Stimulated activated CD8-positive, alpha-beta memory T cell treated with anti-CD3 and anti-CD28 coated beads, Interleukin-15, amount 100 ng/mL, for 24 hours (primary cell): ENCODE measurements around the gene SLC4A2.

Experiments
- DNase-seq: peaks from one replicate; pipeline ENCODE4 v3.0.0-alpha.2; 2020; ENCODE audit warnings: low read depth

The SLC4A2 gene

GRCh38 chr7:151115836-151116418 lies 56.5 kb downstream of the SLC4A2 start:
- no peak for DNase-seq

GRCh38 chr7:151116603-151117440 lies 57.4 kb downstream of the SLC4A2 start:
- DNase-seq = no peak

GRCh38 chr7:151117565-151117964 lies 58.2 kb downstream of the SLC4A2 start:
- no peak for DNase-seq

- no peak for DNase-seq
Measured at GRCh38 chr7:151118108-151119054, 59.0 kb downstream of the SLC4A2 start.

- no peak for DNase-seq
Measured at GRCh38 chr7:151119055-151119415, 59.6 kb downstream of the SLC4A2 start.

GRCh38 chr7:151119902-151120301 lies 60.5 kb downstream of the SLC4A2 start:
- no peak for DNase-seq

GRCh38 chr7:151120896-151121295 lies 61.5 kb downstream of the SLC4A2 start:
- DNase-seq = no peak

GRCh38 chr7:151121380-151122170 lies 62.2 kb downstream of the SLC4A2 start:
- DNase-seq = no peak

- no peak for DNase-seq
Measured at GRCh38 chr7:151122276-151122675, 62.9 kb downstream of the SLC4A2 start.

- no peak for DNase-seq
Measured at GRCh38 chr7:151122796-151123157, 63.4 kb downstream of the SLC4A2 start.

GRCh38 chr7:151123158-151123821 lies 63.9 kb downstream of the SLC4A2 start:
- no peak for DNase-seq

- DNase-seq = peak; percentile 67
Measured at GRCh38 chr7:151123822-151124464, 64.6 kb downstream of the SLC4A2 start.

GRCh38 chr7:151124481-151124880 lies 65.1 kb downstream of the SLC4A2 start:
- DNase-seq = no peak

- DNase-seq = no peak
Measured at GRCh38 chr7:151124899-151125399, 65.6 kb downstream of the SLC4A2 start.

GRCh38 chr7:151125470-151125845 lies 66.1 kb downstream of the SLC4A2 start:
- DNase-seq = no peak

- no peak for DNase-seq
Measured at GRCh38 chr7:151125846-151126481, 66.6 kb downstream of the SLC4A2 start.
